ENCODE results near the gene SH2D2A.

DNA sequence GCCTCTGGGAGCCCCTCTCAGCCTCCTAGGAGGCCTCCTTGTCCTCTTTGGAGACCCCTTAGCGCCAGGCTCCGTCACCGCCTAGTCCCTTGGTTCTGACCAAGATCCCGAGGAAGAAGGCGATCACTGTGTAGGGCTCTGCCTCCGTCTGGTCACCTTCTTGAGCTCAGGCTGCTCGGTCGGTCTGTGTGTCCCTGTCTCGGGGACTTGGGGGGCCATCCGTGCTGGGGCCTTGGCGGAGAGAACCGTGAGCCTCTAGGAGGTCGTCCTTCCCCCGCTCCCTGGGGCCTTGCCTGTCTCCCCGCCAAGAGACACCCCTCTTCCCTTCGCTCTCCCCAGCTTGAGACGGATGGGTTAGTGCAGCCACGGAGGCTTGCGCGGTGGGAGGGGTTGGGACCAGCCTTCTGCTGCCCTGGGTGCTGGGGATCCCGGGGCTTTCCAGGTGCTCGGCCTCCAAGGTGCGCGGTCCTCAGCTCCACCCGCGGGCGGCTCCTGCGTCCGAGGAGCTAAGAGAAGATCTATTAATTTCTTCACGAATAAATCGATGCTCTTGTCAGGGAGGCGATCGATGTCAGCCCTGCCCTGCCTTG is 43.0 kb upstream of the SH2D2A start:
- TF ChIP-seq, protein P1, sequence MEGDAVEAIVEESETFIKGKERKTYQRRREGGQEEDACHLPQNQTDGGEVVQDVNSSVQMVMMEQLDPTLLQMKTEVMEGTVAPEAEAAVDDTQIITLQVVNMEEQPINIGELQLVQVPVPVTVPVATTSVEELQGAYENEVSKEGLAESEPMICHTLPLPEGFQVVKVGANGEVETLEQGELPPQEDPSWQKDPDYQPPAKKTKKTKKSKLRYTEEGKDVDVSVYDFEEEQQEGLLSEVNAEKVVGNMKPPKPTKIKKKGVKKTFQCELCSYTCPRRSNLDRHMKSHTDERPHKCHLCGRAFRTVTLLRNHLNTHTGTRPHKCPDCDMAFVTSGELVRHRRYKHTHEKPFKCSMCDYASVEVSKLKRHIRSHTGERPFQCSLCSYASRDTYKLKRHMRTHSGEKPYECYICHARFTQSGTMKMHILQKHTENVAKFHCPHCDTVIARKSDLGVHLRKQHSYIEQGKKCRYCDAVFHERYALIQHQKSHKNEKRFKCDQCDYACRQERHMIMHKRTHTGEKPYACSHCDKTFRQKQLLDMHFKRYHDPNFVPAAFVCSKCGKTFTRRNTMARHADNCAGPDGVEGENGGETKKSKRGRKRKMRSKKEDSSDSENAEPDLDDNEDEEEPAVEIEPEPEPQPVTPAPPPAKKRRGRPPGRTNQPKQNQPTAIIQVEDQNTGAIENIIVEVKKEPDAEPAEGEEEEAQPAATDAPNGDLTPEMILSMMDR (IDR thresholded peaks at IDR 0.05) = no peak
- no peak for TF ChIP-seq POLR2A (IDR thresholded peaks at IDR 0.05)

Data from Peyer's patch (tissue), 4 donors.